Measurements from ENCODE around the gene KDM4D.

GRCh38 chr11:94973099-94973968 is at the start of gene KDM4D, which contains the start of gene CWC15:
- TF ChIP-seq, protein P1, sequence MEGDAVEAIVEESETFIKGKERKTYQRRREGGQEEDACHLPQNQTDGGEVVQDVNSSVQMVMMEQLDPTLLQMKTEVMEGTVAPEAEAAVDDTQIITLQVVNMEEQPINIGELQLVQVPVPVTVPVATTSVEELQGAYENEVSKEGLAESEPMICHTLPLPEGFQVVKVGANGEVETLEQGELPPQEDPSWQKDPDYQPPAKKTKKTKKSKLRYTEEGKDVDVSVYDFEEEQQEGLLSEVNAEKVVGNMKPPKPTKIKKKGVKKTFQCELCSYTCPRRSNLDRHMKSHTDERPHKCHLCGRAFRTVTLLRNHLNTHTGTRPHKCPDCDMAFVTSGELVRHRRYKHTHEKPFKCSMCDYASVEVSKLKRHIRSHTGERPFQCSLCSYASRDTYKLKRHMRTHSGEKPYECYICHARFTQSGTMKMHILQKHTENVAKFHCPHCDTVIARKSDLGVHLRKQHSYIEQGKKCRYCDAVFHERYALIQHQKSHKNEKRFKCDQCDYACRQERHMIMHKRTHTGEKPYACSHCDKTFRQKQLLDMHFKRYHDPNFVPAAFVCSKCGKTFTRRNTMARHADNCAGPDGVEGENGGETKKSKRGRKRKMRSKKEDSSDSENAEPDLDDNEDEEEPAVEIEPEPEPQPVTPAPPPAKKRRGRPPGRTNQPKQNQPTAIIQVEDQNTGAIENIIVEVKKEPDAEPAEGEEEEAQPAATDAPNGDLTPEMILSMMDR (conservative IDR thresholded peaks at IDR 0.05; ENCODE audit: low read depth in 2 of 2), result no peak
- TF ChIP-seq EZH2 (IDR thresholded peaks at IDR 0.05; ENCODE audit: low read depth, unreplicated experiment), result no peak
- peak; percentile 92 for TF ChIP-seq POLR2AphosphoS5 (IDR thresholded peaks at IDR 0.05; ENCODE audit: low read depth)

Data from GM23338 (cell line).